Left ventricle myocardium superior (tissue), 1 donor: ENCODE measurements around the gene USP8. TPM values are rescaled to one million over a fixed set of nuclear protein-coding genes. Genes with fewer than 3 reads are reported as not detected.

Source experiments
- ATAC-seq: fragments of 200-7000 bp; cut with Tn5 transposase; one replicate; pipeline ENCODE4 v1.9.1; 2020; ENCODE audit warnings: mild to moderate bottlenecking, moderate library complexity
- DNase-seq: peaks from one replicate; pipeline ENCODE4 v3.0.0-alpha.2; 2020
- intact Hi-C: fragments of 100-400 bp; cut with micrococcal nuclease; formaldehyde crosslinking; loops from one replicate; pipeline ENCODE4 v1.11.0; 2022
- total RNA-seq: library from RNA; stranded (reverse); fragmentation: NEBNext Ultra II Directional; extraction: Animal tissue kit (Norgen Biotek cat#: 25700); gene quantifications from one replicate; pipeline ENCODE4 v1.2.1, GENCODE V29; 2021
- donor health status: DM: no; HTN: yes; CAD: no; lungs with severe emphysema.

USP8 gene
- total RNA-seq, 1 donor from 2014 or later = 43.3 TPM

- no peak for ATAC-seq
- intact Hi-C loops = no loop called here
Observed at GRCh38 chr15:50519740-50520425, 95.7 kb downstream of the USP8 start.

DNA sequence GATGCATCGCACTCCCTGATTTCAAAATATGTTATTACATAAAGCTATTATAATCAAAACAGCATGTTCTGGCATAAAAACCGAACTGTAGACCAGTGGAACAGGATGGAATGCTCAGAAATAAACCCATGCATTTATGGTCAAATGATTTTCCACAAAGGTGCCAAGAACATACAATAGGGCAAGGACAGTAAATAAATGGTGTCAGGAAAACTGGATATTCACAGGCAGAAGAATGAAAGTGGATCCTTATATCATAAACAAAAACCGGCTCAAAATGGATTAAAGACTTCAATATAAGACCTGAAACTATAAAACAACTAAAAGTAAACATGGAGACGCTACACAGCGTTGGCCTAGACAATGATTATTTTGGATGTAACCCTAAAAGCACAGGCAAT, 99.6 kb downstream of the USP8 start:
- ATAC-seq (no peak), DNase-seq (no peak)
- intact Hi-C loops = no loop called here

More at GRCh38 chr15:50519740-50520425, 95.7 kb downstream of the USP8 start:
- DNase-seq = no peak

DNA sequence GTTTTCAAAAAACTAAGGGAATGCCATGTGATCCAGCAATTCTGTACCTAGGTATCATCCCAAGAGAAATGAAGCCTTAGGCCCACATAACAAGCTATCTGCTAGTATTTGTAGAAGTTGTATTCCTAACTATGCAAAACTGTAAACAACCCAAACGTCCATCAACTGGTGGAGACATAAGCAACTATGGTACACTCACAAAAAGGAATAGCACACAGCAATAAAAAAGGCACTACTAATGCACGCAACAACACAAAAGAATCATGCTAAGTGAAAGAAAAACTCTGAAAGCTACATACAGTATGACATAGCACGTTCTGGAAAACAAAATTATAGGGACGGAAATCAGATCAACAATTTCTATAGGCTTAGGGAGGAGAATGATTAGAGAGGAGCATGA, 107.0 kb downstream of the USP8 start:
- intact Hi-C loops = no loop called here
- no peak for DNase-seq
- no peak for ATAC-seq

DNA sequence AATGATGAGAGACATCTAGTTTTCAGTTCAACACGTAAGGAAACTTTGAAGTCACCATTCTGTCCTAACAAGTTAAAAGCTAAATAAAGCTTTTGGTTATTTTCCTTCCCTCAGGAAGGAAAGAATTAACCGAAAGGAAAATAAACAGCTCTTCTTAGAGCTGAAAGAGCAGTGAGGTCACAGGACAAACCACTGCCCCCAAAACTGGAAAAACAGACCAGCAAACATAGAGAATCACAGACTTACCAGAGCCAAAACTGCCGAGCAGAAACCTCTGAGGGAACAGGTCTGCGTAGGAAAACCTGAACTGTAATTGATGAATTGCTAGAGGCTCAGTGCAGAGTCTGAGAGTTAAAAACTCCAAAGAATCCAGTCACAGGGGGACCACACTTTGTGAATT, 107.6 kb downstream of the USP8 start:
- intact Hi-C loops = no loop called here
- ATAC-seq = no peak
- no peak for DNase-seq

- intact Hi-C loops = no loop called here
- ATAC-seq (no peak), DNase-seq (no peak)
Observed at GRCh38 chr15:50542887-50543210, 118.6 kb downstream of the USP8 start.

DNA sequence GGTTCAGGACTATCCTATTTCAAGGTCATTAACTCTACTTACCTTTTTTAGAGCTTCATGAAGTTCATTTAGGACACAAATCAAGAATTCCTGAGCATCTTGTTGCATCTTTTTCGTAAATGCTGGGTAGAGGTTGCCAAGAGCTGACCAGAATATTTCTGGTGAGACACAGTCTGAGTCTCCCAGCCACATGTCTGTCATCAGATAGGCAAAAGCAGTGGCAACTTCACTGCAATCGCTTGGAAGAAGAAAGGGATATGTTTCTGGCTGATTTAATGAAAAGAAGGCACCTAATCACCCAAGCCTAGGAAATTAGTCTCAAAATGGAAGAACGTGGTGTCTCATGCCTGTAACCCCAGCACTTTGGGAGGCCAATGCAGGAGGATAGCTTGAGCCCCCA, 119.4 kb downstream of the USP8 start:
- ATAC-seq = no peak
- no peak for DNase-seq
- intact Hi-C loops = no loop called here

DNA sequence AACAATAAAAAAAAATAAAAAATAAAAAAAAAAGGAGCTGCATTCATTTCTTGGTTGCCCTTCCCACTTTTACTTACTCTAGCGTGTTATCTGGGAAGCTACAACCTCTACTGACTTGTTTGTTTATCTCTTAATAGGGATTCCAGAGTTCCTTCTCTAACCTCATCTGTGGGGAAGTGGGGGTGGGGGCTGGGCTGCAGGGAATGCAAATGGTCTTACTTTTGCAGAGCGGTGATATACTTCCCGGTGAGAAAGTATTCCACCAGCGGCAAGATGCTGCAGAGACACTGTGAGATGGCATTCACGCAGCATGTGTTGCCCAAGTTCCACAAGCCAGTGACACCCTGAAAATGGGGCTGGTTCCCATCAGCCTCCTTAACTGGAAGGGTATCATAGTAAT, 120.2 kb downstream of the USP8 start:
- DNase-seq (no peak), ATAC-seq (no peak)
- intact Hi-C loops = no loop called here

- DNase-seq = no peak
- intact Hi-C loops = no loop called here
Observed at GRCh38 chr15:50546566-50546965, 122.4 kb downstream of the USP8 start, which contains the start of gene USP50. Gene USP50, minus strand, starts transcription at chr15:50546666. Its CDS starts 141 bp downstream, at chr15:50546525.

DNA sequence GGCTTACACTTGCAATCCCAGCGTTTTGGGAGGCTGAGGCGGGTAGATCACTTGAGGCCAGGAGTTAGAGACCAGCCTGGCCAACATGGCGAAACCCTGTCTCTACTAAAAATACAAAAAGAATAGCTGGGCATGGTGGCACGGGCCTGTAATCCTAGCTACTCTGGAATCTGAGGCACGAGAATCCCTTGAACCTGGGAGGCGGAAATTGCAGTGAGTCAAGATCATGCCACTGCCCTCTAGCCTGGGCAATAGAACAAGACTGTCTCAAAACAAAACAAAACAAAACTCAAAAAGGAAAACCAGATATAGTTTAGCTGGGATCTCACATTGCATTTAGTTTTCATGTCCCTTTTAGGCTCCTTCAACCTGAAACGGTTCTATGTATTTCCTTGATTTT, 125.1 kb downstream of the USP8 start:
- DNase-seq = no peak
- intact Hi-C loops = no loop called here
- no peak for ATAC-seq

More at GRCh38 chr15:50546566-50546965, 122.4 kb downstream of the USP8 start, which contains the start of gene USP50:
- no peak for ATAC-seq

DNA sequence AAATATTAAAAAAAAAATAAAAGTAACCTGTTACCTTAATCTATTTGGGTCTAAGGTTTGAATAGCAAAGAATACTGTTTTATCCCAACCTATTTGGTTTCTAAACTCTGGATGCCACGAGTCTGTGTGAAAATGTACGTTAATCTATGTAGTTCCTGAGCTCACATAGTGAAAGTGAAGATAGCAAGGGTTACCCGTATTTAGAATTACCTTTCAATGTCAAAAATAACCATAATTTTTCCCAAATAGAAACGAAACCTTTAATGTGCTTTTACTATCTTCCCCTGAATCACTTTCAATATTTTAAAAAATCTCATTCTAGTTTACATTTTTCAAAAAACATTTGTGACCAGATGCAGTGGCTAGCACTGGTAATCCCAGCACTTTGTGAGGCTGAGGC, 128.0 kb downstream of the USP8 start:
- ATAC-seq (no peak), DNase-seq (no peak)
- intact Hi-C loops = no loop called here

DNA sequence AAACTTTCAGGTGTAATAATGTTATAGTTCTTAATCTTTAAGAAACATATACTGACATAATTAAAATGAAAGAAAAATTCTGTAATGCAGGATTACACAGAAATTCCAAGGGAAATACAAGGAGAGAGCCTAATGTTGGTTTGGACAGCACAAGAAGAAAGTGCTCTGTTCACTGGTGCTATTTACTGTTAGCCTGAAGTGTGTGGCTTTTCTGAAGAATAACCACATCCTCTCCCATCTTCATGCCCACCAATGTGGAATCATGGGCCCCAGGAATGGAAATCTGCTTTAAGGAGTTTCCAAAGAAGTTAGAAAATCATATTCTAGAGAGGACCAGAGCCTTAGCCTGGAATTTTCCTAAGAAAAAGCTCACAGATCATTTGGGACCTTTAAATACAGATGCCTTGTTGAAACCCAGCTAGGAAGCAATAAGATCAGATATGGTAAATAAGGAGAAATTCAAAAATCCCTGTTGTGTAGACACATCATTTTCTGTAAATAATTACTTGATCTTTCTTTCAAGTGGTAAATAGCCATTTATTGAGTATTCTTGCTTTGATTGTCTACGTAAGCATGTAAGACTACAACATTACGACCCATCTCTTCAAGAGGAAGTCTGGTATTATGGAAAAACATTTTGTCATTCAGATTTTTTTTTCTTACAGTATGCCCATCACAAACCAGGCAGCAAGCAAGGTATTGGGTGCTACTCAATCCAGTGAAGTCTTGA, 132.6 kb downstream of the USP8 start:
- intact Hi-C loops = no loop called here
- no peak for ATAC-seq

DNA sequence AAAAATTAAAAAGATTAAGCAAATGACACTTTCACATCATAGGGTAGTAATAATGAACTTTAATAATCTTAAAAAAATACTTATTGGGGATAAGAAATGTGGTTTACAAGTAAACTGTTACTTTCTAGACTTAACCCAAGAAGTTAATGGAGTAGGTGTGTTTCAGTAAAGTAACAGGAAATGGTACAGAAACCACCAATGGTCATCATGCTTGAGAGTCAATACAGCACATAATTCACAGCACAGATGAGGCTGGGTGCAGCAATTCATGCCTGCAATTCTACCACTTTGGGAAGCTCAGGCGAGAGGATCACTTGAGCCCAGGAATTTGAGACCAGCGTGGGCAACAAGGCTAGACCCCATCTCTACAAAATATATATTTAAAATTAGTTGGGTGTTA, 133.8 kb downstream of the USP8 start:
- ATAC-seq = no peak
- intact Hi-C loops = no loop called here

More for the DNA sequence above, 132.6 kb downstream of the USP8 start:
- no peak for DNase-seq

GRCh38 chr15:50562735-50563640, 138.8 kb downstream of the USP8 start:
- ATAC-seq = no peak
- intact Hi-C loops = loop anchor here (10.0 kb wide), 1 partner anchor 62 kb away; no protein-coding TSS in a partner anchor
- DNase-seq = no peak

More for the DNA sequence above, 133.8 kb downstream of the USP8 start:
- no peak for DNase-seq

DNA sequence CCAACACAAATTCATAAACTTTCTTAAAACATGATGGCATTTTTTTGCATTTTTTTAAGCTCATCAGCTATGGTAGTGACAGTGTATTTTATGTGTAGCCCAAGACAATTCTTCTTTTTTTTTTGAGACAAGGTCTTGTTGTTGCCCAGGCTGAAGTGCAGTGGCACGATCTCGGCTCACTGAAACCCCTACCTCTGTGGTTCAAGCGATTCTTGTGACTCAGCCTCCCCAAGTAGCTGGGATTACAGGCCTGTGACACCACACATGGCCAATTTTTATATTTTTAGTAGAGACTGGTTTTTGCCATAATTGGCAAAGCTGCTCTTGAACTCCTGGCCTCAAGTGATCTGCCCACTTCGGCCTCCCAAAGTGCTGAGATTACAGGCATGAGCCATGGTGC, 139.6 kb downstream of the USP8 start:
- ATAC-seq (no peak), DNase-seq (no peak)
- intact Hi-C loops = loop anchor here (10.0 kb wide), 1 partner anchor 61 kb away; no protein-coding TSS in a partner anchor

Other genes with a start within 250 kb of the USP8 start
- gene SLC27A2, start 242.2 kb upstream of the USP8 start, total RNA-seq = not detected
- gene HDC, start 158.7 kb upstream of the USP8 start, total RNA-seq = 0.40 TPM
- 10.8 TPM for gene GABPB1, start 69.2 kb upstream of the USP8 start, total RNA-seq
- gene USP50, start 122.3 kb downstream of the USP8 start, total RNA-seq = not detected